A673 (cell line): Measurements from ENCODE around the gene CELSR1. TPM values are rescaled to one million over a fixed set of nuclear protein-coding genes. Genes with fewer than 3 reads are reported as not detected.
A peak's percentile ranks its signal among the peaks of the same experiment; 100 is the strongest.

Experiments
- BruUV-seq: library from RNA; stranded (reverse); fragments of 400-500 nt; replicated peaks from 2 replicates; lab custom pipeline; 2021; lab: Mats Ljungman, UMichigan
- CTCF ChIA-PET: fragments of 300-600 bp; sonication (Branson Sonifier 250); formaldehyde crosslinking; loops from one replicate; lab custom pipeline; 2022; ENCODE audit warnings: antibody characterized with exemption; lab: Charles Lee
- POLR2A ChIA-PET: fragments of 300-600 bp; sonication (Branson Sonifier 250); formaldehyde crosslinking; loops from one replicate; lab custom pipeline; 2022; ENCODE audit warnings: antibody characterized with exemption; ENCODE audit not compliant: low non-redundant PET; lab: Charles Lee
- DNase-seq: peaks from one replicate; pipeline ENCODE4 v3.0.0-alpha.2; 2015; ENCODE audit warnings: low spot score
- H3K27ac ChIP-seq: fragments of 200-600 bp; sonication (generic); 2 replicates; pipeline ENCODE4 v1.5.1; 2016; ENCODE audit warnings: mixed run types, low read depth, mild to moderate bottlenecking, mixed read lengths, antibody characterized with exemption, low read length; ENCODE audit not compliant: poor library complexity, severe bottlenecking
- H3K27me3 ChIP-seq: fragments of 200-600 bp; sonication (generic); replicated peaks from 2 replicates; pipeline ENCODE4 v1.6.1; 2017; ENCODE audit warnings: mixed run types, low read depth, mild to moderate bottlenecking, mixed read lengths, antibody characterized with exemption, low read length; ENCODE audit not compliant: insufficient read depth, poor library complexity
- H3K36me3 ChIP-seq: fragments of 200-600 bp; sonication (generic); 2 replicates; pipeline ENCODE4 v1.6.1; 2016; ENCODE audit warnings: mixed run types, mild to moderate bottlenecking, mixed read lengths, antibody characterized with exemption, low read length; ENCODE audit not compliant: insufficient read depth, poor library complexity, severe bottlenecking
- H3K4me1 ChIP-seq: fragments of 200-600 bp; sonication (generic); 2 replicates; pipeline ENCODE4 v1.6.1; 2017; ENCODE audit warnings: mixed run types, mild to moderate bottlenecking, mixed read lengths, antibody characterized with exemption, low read length; ENCODE audit not compliant: insufficient read depth, poor library complexity, severe bottlenecking
- H3K4me3 ChIP-seq: fragments of 200-600 bp; sonication (generic); 2 replicates; pipeline ENCODE4 v1.5.1; 2016; ENCODE audit warnings: low read depth, mixed run types, mild to moderate bottlenecking, mixed read lengths, low read length; ENCODE audit not compliant: poor library complexity, severe bottlenecking
- H3K9me3 ChIP-seq: fragments of 200-600 bp; sonication (generic); 2 replicates; pipeline ENCODE4 v1.6.1; 2016; ENCODE audit warnings: mixed run types, low read depth, mild to moderate bottlenecking, mixed read lengths, antibody characterized with exemption, low read length; ENCODE audit not compliant: poor library complexity, severe bottlenecking
- CTCF ChIP-seq: fragments of 300-800, 200-600 bp; sonication (generic); conservative IDR thresholded peaks from 2 replicates; pipeline ENCODE4 v1.5.1; 2017; ENCODE audit warnings: low read depth, mild to moderate bottlenecking, antibody characterized with exemption, low read length, moderate library complexity, mixed read lengths
- EZH2 ChIP-seq: fragments of 200-600 bp; sonication (generic); IDR thresholded peaks from 2 replicates; pipeline ENCODE4 v1.6.1; 2017; ENCODE audit warnings: borderline replicate concordance, low read depth, mild to moderate bottlenecking, mixed read lengths, antibody characterized with exemption, low read length; ENCODE audit not compliant: poor library complexity, severe bottlenecking
- intact Hi-C: fragments of 100-400 bp; cut with micrococcal nuclease; formaldehyde crosslinking; loops from one replicate; pipeline ENCODE4 v1.10.0; 2022; ENCODE audit not compliant: unreplicated experiment
- total RNA-seq: library from RNA; stranded (reverse); gene quantifications from 2 replicates; pipeline ENCODE4 v1.2.3, GENCODE V29; 2021

CELSR1 gene
- total RNA-seq, 1 experiment from 2014 or later, result 2.3 TPM

GRCh38 chr22:46538814-46539160 is 1.4 kb upstream of the CELSR1 start:
- peak; percentile 58 for DNase-seq
- Histone ChIP-seq H3K4me3 (peak overlapping the region; percentile 55), H3K27ac (no peak overlapping the region), H3K9me3 (no peaks in the 10 kb centered on the region), H3K36me3 (no peaks in the 10 kb centered on the region), H3K4me1 (peaks cover 10% of the 10 kb centered on the region), H3K27me3 (peaks cover 11% of the 10 kb centered on the region)
- intact Hi-C loops, result loop anchor here (10.0 kb wide), 1 partner anchor 544 kb away; no protein-coding TSS in a partner anchor
- BruUV-seq, result no TSS peak
- no peak for TF ChIP-seq EZH2
- TF ChIP-seq CTCF, result 0 out of 2 replicates have a peak, but pooled peaks have one; percentile 0
- ChIA-PET POLR2A (no interaction called here), CTCF (interaction anchor here (1.7 kb wide), 1 partner anchor 171 kb away, joined by 10 read pairs; no protein-coding TSS in a partner anchor)

- intact Hi-C loops, result loop anchor here (10.0 kb wide), 1 partner anchor 543 kb away; no protein-coding TSS in a partner anchor
- CTCF ChIA-PET, result interaction anchor here (1.7 kb wide), 1 partner anchor 170 kb away, joined by 10 read pairs; no protein-coding TSS in a partner anchor
- no TSS peak for BruUV-seq
- Histone ChIP-seq H3K4me1 (peaks cover 10% of the 10 kb centered on the region), H3K4me3 (peak overlapping the region; percentile 55), H3K27ac (no peak overlapping the region), H3K27me3 (peaks cover 11% of the 10 kb centered on the region), H3K9me3 (no peaks in the 10 kb centered on the region), H3K36me3 (no peaks in the 10 kb centered on the region)
- DNase-seq, result peak; percentile 31
- TF ChIP-seq CTCF (0 out of 2 replicates have a peak, but pooled peaks have one; percentile 12), EZH2 (no peak)
- POLR2A ChIA-PET, result no interaction called here
These were observed 760 bp upstream of the CELSR1 start for GRCh38 chr22:46537946-46538813.

- CTCF ChIA-PET, result no interaction called here
- Histone ChIP-seq H3K27ac (no peak overlapping the region), H3K4me3 (peak overlapping the region; percentile 55), H3K4me1 (peaks cover 10% of the 10 kb centered on the region), H3K9me3 (no peaks in the 10 kb centered on the region), H3K27me3 (peaks cover 11% of the 10 kb centered on the region), H3K36me3 (no peaks in the 10 kb centered on the region)
- POLR2A ChIA-PET, result no interaction called here
- DNase-seq, result no peak
- BruUV-seq, result no TSS peak
- TF ChIP-seq EZH2, result no peak
- no peak for TF ChIP-seq CTCF
- intact Hi-C loops, result loop anchor here (10.0 kb wide), 1 partner anchor 542 kb away; no protein-coding TSS in a partner anchor
These were observed 739 bp downstream of the CELSR1 start for GRCh38 chr22:46536537-46537224.
